ENCODE results near the gene PEX3.
A peak's percentile ranks its signal among the peaks of the same experiment; 100 is the strongest.
"Not testable (repeated sequence)": the region's sequence is repeated elsewhere in the genome, so short reads cannot be mapped to it uniquely, and the experiment has no call there.

The PEX3 gene

DNA sequence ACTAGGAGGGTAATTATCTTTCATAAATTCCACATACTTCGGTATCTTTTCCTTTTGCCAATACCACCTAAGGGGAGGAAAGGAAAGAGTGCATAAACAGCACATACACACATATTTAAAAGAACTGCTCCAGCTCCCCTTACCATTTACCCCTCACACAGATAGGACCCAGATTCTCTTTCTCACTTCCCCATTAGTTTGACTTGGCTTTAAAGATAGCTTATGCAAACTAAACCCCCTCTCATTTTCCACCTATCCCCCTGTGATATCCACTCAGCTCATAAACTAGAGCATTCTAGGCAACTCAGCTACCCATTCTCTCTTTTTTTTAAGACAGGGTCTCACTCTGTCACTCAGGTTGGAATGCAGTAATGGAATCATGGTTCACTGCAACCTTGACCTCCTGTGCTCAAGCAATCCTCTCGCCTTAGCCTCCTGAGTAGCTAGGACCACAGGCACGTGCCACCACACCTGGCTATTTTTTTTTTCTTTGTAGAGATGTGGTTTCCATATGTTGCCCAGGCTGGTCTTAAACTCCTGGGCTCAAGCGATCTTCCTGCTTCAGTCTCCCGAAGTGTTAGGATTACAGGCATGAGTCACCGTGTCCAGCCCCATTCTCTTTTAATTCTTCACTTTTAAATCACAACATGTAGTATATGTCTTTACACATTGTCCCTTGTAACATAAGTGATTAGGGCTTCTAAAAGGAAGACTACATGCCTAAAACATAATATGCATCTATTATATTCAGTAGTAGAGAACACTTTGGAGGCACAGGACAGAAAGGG is 56.9 kb downstream of the PEX3 start:
- DNase-seq: no peak

DNA sequence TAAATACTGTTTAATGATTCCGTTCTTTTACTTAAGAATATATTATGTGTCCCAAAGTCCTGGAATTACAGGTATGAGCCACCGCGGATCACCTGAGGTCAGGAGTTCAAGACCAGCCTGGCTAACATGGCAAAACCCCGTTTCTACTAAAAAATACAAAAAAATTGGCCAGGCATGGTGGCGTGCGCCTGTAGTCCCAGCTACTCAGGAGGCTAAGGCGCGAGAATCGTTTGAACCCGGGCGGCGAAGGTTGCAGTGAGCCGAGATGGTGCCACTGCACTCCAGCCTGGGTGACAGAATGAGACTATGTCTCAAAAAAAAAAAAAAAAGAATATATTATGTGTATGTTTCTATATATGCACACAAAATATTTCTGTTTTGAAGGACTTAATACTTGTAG is 59.7 kb downstream of the PEX3 start:
- DNase-seq: not testable (repeated sequence)

DNA sequence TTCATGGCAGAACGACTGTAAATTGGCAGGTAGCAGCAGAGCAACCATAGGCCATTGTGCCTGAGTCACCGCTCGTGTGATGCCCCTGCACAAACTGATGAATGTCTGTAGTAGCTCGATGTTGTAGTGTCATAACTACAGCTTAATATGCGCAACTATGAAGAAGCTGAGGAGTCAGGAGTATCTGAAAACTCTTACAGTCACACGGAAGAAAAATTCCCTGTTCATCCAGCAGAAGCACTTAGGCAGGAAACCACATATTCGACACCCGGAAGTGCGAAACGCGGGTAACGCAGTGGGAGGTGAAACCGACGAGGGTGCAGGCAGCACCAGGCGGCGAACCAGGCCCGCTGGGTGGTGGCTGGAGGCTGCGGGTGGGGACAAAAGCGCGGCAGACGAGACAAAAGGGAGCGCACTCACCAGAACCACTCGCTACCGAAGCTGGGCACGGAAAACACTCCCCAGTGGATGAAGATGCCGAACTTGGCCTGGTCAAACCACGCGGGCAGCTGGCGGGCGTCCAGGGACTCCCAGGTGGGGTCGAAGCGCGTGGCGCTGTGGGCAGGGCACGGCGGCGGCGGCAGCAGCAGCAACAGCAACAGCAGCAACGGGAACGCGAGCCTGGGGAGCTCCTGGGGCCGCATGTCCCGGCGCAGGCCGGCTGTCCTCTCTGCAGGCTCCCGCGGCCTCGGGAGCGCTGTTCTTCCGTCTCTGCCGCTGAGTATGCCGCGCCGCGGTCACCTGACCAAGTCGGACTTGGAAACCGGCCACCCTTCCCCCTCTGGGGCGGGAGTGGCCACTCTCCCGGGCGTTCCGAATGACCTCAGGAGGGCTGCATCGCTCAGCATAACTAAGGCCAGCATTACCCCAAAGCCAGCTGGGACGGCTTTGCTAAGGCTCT is 60.6 kb downstream of the PEX3 start, which contains the start of gene FUCA2:
Gene FUCA2 (minus strand): TSS at position 730 of the 901 bp plus-strand sequence. CDS start 86 bp downstream, at position 644.
- DNase-seq: peak; percentile 45

DNA sequence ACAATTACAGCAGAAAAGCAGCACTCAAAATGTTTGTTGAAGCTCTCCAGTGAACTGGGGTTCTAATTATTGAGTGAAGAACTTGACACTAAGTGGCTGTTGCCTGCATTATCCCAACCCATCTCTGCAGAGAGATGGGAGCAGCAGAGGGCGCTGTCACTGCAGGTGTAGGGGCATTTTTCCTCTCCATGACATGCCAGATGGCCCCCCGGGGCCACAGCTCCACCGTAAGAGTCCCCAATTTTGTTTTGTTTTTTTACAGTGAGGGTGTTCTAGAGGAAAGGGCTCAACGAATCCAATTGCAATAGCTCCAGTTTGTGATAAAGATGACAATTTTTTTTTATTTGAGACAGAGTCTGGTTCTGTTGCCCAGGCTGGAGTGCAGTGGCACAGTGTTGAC is 62.8 kb downstream of the PEX3 start:
- DNase-seq: peak; percentile 79

DNA sequence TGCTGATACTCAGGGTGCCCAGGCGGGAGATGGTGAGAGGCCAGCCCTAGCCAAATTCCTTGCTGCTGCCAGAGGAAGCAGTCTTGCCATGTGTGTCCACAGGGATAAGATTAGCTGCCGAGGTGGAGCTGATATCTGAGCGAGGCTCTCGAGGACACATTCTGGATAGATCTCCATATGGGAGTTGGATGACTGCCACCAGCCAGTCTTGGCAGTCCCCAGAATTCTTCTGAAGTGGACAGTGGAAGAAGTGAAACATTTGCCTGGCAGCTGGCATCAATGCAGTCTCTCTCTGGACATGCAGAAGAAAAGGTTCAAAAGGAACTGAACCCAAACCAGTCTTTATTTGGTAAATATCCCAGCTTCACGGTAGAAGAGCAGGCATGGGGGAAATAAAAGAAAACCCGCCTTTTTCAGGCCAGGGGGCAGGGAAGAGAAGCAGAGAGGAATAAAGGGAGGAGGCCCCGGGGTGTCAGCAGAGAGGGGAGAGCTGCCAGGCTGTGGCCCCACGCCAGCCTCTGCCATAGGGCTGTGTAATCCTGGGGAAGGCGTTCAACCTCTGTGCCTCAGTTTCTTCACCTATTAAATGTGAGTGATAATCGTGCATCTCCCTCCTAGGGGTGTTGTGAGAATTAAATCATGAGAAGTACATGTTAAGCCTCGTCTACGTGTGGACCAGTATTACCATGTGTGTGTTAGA is 64.6 kb downstream of the PEX3 start:
- DNase-seq: no peak

DNA sequence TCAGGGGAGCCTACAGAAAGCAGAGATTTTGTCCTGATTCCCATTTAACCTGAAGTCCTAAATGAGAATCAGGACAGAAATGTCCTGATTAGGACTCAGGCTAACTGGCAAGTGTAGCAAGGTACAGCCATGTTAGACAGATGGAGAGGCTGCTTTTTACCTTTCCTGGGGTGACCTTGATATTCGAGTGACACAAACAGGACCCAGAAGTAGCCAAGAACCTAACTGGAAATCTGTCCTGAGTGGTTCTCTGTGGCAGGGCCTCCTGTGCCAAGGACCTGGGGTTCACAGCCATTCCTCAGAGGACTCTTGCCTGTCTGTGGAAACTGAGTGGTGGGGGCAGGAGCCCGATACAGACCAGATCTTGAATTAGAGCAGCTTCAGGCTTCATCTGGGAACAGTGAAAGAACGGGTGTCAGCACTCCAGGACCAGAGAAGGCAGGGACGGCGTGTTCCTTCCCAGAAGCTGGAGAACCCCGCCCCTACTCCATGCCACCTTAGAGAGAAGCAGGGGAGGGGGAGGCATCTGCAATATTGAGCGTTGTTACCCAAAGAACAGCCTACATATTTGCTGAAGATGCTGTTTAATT is 65.3 kb downstream of the PEX3 start:
- no peak for DNase-seq

DNA sequence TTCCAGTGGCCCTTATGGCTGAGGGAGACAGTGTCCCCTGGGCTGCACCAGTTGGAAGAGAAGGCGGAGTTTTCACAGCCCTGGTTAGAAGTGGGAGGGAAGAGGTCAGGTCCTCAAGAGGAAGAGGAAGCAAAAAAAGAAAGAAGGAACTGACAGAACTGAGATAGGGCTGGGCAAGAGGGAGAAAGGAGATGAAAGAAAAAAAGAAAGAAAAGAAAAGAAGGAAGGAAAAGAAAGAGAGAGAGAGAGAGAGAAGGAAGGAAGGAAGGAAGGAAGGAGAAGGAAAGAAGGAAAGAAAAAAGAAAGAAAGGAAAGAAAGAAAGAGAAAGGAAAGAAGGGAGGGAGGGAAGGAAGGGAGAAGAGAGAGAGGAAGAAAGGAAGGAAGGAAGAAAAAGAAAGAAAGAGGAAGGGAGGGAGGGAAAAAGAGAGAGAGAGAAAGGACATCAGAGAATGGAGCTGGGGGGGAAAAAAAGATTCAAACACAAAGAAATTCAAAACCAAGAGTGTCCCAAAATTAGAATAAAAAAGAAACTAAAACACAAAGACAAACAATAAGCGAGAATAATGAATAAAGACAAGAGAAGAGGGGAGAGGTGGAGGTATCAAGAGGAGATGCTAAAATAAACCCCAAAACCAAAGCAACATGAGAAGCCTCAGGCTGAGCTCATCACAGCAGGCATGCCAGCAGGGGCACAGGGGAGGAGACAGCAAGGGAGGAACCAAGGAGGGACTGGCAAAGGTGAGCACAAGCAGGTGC is 66.3 kb downstream of the PEX3 start:
- no peak for DNase-seq

DNA sequence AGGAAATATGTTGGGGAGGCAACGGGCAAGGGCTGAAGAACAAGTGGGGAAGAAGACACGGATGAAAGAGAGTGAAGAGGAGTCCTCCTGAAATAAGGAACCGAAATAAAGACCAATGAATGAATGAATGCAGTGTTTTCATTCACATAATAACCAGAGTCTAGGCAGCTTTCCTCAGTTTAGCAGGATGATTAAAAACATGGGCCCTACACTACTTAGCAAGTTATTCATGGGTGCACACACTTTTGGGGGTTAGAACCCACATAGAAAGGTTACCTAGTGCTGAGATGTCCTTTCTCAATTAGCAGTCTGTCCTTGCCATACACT is 66.8 kb downstream of the PEX3 start:
- DNase-seq: no peak

DNA sequence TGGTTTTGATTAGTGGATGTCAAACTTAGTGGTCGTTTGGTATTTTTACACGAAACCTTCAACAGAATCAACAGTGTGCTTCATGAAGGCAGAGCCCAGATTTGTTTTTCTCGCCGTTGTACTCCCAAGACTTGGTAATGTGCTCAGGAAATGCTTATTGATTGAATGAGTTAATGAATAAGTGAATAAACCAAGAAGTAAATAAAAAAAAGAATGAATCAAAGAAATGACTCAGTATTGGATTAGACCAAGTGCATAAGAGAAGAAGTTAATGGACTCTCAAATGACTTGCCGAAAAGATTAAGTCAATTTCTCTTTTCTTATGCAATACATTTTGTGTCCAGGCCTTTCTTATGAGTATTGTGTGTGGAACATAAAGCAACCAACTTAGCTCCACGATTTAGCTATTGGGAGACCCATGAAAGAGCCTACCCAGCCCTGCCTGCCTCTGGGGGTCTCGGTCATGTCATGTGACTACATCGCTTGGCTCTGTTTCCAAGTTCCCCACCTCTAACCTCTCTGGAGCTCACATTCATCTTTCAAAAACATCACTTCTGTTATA is 71.5 kb downstream of the PEX3 start:
- no peak for DNase-seq

DNA sequence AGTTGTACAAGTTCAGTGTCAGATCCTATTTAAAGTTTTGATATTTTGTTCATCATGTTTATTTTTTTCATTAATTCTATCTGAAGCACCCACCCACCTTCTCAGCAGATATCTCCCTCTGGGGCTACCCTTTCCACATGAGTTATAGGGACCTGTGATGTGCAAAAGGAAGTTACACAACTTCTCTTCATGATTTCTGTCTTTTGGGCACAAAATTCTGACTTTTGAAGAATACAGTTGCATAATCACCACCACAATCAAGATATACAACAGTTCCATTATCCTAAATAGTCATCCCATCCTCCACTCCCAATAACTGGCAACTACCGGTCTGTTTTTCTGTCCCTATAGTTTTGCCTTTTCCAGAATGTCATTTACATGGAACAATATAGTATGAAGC is 74.8 kb downstream of the PEX3 start:
- no peak for DNase-seq

DNA sequence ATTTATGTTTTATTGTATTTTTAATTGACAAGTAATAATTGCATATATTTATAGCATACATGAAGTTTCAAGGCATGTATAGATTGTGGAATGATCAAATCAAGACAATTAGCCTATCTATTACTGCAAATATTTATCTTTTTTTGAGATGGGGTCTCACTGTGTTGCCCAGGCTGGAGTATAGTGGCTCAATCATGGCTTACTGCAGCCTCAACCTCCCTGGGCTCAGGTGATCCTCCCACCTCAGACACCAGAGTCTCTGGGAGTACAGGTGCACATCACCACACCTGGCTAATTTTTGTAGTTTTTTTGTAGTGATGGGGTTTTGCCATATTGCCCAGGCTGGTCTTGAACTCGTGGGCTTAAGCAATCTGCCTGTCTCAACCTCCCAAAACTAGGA is 77.1 kb downstream of the PEX3 start:
- no peak for DNase-seq

DNA sequence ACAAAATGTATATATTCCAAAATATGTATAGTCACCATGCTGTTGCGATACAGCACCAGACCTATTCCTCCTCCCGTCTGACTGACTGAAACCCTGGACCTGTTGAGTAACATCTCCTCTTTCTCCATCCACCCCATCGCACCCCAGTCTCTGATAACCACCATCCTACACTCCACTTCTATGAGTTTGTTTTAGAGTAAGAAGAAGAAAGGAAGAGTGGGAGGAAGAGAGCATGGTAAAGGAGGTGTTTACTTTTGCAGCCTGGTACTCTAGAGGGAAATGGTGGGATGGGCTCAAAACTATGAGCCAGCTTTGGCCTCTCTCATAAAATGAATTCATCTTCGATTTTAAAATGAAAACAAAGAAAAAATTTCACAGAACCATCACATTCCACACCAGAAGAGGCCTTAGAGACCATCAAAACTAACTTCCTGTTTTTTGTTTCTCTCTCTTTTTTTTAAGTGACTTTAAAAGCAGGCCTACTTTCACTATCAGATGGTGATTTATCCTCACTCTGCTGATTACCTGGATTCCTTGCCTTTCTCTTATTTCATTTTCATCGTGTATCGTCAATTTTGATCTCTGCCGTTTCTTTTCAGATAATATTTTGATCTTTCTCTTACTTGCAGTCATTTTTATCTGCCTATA is 77.7 kb downstream of the PEX3 start:
- no peak for DNase-seq

DNA sequence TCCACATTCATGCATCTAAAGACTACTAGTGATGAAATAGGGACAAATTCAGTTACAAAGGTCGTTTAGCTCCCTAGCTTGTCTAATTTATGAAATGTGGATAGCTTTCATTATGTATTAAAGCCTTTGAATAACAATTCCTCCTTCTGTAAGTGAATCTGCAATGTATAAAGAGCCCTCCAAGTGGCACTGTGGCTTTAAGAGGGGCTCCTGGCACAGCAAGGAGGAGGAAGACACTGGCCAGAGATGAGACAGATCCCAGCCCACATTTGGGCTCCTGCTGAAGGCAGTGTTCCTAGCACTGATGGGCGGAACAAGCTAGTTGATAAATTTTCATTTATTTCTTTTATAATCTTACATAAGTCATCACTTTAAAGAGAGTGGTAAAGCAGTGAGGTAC is 78.5 kb downstream of the PEX3 start:
- DNase-seq: no peak

DNA sequence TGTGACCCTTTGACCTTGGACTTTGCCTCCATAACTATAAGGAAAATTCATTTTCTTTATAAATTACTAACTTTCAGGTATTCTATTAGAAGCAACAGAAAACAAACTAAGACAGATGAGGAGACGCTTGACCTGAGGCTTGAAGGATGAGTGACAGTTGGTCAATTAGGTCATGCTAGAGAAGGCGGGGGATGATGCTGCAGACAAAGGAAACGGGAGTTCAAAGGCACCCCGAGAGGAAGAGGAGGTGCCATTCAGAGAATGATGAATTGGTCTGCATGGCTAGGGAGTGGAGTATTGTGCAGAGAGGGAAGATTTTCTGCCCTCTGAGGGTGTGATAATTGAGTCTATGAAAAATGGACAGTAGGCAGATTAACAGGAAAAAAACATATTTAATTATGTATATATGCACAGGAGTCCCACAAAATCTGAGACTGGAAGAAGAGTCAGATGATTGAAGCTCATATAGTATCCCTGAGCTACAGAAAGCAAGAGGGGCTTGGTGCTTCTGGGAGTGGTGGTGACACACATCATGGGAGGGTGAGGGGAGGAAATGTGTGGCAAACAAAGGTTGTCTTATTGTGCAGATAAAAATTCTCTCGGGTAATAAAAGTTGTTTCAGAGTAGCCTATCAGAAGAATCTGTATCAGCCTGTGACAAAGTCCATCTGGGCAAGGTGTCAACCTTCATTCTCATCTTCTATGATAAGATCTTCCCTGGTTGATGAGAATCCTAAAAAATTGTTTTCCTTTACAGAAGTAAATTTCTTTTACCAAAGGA is 81.3 kb downstream of the PEX3 start:
- no peak for DNase-seq

DNA sequence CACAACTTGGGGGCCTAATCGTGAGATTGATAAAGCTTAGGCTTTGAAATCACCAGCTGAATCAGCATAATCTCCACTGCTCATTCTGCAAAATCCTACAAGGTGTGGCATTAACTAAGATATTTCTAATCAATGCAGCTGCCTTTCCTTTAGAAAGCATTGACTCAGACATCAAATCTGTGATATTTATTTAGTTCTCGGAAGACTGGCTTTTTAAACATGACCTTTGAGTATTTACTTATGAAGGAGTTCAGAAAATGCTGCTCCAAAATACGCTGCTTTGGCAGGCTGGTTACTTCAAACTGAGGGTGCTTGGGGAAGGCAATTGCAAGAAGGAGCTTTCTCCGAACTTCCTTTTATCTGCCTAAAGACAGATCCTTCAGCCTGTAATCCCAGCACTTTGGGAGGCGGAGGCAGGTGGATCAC is 84.6 kb downstream of the PEX3 start:
- no peak for DNase-seq

DNA sequence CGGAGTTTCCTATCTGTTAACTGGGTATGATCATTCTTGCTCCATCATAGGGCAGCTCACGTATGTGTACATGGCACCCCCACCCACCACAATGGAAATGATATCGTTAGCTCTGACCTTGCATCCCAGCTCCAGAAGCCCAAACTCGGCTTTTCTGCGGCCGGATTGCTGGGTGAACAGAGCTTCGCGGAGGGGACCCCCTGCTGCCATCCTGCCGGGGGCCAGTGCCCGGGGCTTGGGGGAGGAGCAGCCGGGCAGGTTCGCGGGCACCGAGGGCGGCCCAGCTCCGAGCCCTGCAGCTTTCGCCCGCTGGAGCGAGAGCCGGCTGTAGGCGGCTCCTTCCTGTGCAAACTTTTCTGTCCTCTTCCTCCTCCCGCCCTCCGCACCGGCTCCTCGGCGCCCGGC is 85.9 kb downstream of the PEX3 start:
- DNase-seq: no peak

DNA sequence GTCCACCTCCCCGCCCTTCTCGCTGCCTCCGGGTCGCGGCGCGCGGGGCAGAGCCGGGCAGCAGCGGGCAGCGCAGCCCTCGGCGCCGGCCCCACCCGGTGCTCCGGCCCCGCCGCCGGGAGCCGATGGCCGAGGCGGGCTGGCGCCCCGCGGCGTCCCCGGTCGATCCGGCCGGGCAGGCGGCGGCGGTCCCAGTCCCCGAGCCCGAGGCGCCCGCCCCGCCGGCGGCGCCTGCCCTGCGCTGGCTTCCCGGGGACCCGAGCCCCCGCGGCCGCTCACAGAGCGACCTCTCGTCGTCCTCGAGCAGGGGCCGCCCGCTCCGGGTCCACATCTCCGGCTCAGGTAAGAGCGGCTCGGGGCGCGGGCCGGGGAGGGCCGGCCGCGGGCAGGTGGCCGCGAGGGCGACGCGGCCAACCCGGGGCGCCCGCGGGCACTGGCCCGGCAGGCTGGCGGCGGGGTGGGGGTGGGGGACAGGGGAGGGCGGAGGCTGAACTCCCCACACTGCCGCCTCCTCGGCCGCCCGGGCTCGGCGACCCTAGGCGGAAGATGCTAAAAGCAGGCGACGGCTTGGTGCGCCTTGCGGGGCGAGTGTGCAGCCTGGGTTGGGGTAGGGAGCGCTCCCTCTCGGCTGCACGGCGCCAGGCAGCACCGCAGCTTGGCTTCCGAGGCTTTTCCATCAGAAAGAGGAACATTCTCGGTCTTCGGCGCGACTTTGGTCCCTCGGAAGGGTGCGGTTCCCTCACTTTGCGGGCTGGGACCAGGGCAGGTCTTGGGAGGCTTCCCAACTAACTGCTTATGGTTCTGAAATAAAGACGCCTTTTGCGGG is 86.5 kb downstream of the PEX3 start:
- peak; percentile 15 for DNase-seq

DNA sequence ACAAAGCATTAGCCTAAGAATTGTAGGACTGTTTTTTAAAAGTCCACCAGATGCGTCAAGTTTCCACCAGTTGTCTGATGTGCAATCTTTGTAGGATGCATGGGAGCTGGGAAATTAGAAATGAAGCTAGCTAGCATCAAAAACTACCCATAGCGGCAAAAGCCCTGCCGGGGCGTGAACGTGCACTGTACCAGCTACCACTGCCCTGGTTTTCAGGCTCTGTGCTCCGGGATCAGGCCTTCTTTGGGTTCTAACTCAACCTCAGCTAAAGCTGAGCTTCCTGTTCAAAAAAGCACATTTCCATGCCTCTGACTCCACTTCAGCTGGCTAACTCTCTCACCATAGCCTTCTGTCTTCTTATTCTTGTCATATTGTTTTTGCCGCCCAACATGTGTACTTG is 87.8 kb downstream of the PEX3 start:
- DNase-seq: no peak

DNA sequence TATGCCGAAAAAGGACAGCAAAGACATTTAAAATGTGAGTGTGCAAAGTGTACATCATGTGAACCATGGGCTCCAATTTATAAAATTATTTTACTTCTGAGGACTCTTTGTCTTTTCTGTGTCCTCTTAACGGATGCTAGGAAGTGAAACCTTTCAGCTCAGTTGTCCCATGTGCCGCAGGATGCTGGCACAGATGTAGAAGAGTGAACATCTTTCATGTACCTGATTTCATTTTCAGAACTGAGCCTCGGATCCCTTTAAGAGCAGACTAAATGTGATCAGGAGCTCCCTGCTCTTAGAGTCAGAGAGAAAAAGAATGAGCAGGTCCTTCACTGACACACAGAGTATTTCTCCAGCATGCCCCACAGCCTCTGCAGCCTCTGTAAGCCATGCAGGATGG is 88.5 kb downstream of the PEX3 start:
- no peak for DNase-seq

DNA sequence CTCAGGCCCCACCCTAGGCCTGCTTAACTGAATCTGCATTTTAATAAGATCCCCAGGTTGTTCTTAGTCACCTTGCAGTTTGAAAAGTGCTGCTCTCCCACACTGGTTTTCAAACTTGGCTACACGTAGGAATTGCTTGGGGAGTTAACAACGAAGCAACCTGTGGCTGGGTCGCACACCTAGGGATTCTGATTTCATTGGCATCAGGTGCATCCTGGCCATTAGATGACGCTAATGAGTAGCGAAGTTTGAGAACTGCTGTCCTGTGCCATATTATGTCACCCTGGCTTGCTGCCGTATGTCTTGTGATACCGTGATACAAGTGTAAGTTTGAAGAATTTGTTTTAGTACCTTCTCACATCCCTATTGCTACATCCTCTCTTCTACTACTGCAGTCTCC is 89.1 kb downstream of the PEX3 start:
- no peak for DNase-seq
